ENCODE results near the gene SCYGR4.

DNA sequence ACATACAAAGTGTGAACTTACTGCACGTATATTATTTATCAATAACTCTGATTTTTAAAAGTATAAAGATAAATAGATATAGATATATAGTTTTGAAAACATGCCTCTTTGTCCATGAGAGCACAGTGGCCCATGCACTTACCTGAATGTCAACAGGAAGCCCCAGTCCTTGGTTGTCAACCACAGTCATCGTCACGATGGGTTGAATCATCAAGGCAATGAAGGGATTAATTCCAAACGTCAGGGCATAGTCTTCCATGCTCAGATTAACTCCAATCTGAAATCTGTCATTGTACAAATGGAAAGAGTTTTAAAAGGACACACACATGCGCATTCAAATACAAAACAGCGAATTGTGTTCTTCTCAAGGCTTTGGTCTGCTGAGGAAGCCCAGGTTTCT, 15.5 kb downstream of the SCYGR4 start:
- TF ChIP-seq, protein P1, sequence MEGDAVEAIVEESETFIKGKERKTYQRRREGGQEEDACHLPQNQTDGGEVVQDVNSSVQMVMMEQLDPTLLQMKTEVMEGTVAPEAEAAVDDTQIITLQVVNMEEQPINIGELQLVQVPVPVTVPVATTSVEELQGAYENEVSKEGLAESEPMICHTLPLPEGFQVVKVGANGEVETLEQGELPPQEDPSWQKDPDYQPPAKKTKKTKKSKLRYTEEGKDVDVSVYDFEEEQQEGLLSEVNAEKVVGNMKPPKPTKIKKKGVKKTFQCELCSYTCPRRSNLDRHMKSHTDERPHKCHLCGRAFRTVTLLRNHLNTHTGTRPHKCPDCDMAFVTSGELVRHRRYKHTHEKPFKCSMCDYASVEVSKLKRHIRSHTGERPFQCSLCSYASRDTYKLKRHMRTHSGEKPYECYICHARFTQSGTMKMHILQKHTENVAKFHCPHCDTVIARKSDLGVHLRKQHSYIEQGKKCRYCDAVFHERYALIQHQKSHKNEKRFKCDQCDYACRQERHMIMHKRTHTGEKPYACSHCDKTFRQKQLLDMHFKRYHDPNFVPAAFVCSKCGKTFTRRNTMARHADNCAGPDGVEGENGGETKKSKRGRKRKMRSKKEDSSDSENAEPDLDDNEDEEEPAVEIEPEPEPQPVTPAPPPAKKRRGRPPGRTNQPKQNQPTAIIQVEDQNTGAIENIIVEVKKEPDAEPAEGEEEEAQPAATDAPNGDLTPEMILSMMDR (IDR thresholded peaks at IDR 0.05), result no peak
- no peak for TF ChIP-seq POLR2A (IDR thresholded peaks at IDR 0.05)
